Stimulated activated CD4-positive, alpha-beta T cell treated with anti-CD3 and anti-CD28 coated beads, Interleukin-12 subunit alpha, Interleukin-12 subunit beta, amount 100 ng/mL, for 24 hours (primary cell): ENCODE results near the gene VPS50.
"Not testable (repeated sequence)": the region's sequence is repeated elsewhere in the genome, so short reads cannot be mapped to it uniquely, and the experiment has no call there.

Experiments
- DNase-seq, 2 experiments: peaks; one replicate each; pipeline ENCODE4 v3.0.0-alpha.2; 2020; ENCODE audit warnings: low read depth in 2 of 2

VPS50 gene

DNA sequence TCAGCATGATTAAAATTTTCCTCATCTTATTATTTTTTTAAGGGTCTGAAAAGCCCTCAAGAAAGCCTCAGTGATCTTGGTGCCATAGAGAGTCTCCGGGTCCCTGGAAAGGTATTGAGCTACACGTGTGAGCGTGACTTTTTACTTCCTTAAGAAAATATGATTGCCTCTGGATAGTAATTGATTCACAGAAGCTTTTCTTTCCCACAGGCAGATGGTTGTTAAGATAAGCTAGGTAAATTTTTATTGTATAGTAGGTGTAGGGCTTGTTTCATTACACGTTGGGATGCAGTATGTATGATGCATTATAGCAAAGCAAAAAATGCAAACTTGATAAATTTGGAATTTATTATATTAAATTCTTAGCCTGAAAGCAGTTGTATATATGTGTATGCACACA is 7.7 kb downstream of the VPS50 start:
- no peak for DNase-seq

DNA sequence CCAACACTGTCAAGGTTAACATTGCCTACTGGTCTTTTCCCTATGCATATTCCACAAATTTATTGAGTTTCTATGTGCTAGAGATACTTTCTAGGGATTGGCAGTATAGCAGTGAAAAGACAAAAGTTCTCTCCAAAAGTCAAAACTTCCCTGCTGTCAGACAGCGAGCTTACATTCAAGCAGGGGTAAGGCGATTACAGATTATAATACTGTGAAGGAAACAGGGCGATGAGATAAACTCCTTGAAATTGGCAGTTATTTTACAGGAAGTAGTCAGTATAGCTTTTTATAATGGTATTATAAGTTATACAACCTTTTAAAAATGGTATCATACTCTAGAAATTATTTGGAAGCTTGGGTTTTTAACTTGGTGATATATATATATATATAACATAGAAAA is 9.9 kb downstream of the VPS50 start:
- no peak for DNase-seq

DNA sequence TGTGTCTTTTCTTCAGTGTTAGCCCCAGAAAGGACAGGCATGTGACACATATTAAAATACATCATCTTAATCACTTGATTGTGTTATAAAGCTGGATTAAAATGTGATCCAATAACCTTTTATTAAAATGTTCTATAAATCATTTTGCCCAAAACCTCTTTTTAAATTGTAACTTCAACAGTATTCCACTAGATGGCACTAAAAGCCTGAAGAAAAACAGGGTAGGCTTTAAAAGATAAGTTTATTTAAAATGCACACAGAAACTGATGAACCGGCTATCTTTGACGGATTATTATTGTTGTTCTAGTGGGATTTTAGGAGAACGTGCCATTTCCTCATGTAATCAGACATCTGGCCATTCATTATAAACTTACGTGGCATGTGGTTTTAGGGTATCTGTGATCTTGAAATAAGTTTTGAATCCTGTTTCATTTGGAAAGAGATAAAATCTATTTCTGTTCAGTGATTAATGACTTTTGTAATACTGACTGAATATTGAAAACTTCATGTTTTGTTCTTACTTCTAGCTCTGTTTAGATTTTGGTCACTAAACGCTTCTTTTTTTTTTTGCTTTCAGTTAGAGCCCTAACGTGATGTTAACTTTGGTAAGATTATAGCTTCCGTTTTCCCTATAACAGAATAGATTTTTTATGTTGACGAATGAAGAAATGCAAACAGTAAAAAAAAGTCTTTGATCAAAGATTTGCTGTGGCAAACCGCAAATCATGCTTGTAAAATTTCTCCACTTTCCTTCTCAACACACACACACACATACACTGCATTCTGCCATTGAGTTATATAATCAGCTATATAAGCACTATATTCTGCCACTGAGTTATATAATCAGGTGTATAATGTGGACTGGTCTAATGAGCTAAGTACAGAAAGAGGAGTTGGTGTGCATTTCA is 13.6 kb downstream of the VPS50 start:
- DNase-seq, result no peak

DNA sequence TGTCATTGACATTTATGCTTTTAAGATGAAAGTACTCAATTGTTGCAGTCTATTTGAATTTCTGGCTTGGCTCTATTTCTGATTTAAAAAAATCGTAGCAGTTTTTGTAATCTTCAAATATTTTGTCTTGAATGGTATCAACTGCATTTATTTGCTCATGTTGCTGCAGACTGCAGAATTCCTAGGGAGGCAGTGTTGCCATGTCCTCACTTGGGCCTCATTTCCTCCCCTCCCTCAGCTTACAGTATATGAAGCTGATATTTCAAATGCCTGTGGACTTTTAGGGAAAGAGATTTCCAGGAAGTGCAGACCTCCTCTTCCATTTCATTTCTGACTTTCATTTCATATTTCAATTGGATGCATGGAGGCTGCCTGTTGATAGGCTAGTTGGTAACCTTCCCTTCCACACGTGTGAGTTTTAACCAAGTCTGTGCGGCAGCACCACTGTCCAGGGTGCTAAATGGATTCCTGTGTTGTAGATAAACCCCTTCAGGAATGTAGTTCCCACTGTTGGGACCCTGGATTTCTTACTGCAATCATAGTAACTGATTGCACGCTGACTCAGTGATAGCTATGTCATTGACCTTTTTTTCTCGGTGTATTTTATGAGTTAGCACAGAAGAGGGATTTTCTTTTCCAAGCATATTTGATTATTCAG is 17.5 kb downstream of the VPS50 start:
- DNase-seq, result no peak

DNA sequence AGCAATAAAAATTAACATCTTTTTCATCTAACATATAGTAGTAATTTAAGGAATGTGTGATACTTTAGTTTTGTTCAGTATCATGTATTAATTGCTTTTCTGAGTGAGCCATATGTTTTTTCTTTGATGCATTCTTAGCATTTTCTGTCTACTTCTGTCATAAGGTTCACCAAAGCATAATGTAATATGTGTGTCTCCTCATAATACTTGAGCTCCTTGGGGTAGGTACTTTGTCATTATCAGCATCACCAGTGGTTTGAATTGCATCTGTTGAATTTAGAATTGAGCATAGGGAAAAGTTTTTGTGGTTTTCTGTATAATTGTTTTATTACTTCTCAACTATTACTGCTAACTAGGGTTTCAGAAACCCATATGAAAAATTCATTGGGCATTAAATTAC is 26.5 kb downstream of the VPS50 start:
- DNase-seq, result no peak

DNA sequence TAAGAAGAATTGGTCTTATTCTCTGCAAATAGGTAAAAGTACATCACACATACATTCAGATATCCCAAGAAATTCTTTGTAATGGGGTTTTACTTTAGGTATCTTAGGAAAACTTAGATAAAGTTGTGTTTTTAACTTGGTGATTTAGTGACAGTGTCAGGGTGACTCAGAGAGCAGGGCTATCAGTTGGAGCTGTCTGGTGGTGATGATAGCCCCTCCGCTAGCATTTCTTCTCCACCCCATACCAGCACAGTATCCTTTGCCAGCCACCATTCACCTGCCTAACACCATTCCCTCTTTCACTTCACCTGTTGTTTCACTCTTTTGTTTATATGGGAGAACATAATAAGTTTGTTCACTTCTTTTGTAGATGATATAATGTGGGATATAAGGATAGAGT is 30.4 kb downstream of the VPS50 start:
- no peak for DNase-seq

DNA sequence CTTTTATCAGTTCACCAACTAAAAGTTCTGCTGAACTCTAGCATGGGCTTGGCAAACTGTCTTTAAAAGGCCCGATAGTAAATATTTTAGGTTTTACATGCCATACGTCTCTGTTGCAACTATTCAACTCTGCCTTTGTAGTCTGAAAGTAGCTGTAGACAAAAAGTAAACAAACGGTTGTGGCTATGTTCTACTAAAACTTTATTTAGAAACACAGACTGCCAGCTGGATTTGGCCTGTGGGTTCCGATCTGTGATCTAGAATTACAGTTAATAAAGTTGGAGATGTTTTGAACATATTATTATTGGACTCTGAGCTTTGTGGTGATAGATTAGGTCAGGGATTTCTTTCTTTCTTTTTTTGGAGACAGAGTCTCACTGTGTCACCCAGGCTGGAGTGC is 33.1 kb downstream of the VPS50 start:
- DNase-seq, result no peak

DNA sequence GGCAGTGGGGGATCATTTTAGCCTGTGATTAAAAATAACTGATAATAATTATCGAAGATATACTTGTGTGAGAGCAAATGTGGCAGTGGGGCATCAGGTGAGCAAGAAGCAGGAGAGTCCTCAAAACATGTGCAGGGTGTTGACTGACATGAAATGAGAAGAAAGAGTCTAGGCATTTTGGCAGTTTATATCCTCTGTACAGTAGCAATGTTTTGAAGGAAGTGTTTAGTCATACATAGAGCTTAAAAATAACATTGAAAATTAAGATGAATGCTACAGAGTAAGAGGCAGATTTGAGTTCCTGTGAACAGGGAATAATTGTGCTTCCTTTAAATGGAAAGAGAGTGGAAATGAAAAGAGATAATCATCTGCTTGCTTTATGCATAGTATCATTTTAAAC is 47.4 kb downstream of the VPS50 start:
- no peak for DNase-seq

DNA sequence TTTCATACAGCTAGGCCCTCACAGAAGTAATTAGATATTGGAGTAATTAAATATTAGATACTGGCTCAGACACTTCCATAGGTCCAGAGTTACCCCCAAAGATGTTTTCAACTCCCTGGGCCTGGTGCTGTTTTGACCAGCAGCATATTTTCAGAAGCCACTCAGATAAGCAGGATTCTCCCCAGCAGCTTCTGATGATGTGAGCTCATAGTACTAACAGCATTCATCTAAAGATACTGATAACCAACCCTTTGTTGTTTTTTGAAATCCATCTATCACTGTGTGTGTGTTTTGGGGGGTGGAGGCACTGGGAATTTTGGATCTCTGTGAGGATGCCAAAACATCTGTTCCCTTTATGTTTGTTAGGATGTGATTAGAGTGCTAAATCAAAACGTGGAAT is 52.7 kb downstream of the VPS50 start:
- no peak for DNase-seq

DNA sequence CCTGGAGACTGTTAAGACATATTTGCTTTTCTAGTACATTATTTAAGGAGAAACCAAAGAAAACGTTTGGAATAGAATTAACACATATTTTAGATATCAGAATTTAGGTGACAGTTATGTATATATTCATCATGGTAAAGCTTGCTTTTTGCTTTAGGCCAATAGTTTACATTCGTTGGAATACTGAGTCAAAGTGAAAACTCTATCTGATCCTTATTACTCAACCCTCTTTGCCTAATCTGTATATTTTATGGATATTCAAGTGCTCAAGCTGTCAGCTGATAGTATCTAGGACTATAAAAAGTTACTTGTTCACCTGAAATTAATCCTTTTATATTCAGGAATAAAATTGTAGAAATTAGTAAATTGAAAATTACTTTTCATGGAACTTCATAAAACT is 61.1 kb downstream of the VPS50 start:
- no peak for DNase-seq

DNA sequence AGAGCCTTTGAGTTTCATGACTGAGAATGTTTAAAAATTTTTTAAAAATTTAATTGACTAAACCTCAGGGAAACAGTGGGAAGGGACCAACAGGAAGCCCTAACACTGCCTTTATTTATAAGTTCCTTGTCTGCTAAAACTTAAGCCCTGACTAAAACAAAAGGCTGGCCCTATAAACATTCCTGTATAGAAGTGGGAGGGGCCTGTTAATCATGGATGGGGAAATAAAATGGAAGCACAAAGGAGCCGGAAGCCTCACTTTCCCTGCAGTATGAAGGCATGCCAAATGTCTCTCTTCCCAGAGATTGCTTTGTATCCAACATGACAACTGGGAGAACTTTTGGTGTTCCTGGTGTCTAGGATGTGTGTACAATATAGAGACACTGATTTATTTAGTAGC is 66.0 kb downstream of the VPS50 start:
- DNase-seq, result no peak

DNA sequence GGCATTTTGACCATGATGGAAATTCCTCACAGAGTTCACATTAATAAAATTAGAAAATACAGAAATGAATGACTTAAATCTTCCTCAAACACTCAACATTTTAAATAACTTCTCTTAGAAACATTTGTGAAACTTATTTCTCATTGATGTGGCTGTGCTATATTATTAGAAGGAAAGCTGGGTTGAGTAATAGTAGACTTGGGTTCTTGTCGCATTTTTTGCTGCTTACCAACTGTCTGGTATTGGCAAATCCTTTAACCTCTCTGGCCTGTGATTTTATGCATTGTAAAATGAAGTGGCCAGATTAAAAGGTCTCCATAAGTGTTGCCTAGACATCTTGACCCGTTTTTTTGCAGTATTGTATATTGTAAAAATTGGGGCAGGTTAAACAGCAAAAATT is 66.5 kb downstream of the VPS50 start:
- no peak for DNase-seq

DNA sequence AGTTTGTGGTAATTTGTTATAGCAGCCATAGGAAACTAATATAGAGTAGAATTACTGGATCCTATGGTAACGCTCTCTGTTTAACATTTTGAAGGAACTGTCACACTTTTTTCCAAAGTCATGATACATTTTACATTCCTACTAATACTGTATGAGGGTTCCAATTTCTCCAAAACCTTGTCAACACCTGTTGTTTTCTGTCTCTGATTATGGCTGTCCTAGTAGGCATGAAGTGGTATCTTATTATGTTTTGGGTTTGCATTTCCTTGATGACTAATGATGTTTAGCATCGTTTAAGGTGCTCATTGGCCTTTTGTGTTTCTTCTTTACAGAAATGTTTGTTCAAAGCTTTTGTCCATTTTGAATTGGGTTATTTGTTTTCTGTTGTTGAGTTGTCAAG is 69.6 kb downstream of the VPS50 start:
- no peak for DNase-seq

DNA sequence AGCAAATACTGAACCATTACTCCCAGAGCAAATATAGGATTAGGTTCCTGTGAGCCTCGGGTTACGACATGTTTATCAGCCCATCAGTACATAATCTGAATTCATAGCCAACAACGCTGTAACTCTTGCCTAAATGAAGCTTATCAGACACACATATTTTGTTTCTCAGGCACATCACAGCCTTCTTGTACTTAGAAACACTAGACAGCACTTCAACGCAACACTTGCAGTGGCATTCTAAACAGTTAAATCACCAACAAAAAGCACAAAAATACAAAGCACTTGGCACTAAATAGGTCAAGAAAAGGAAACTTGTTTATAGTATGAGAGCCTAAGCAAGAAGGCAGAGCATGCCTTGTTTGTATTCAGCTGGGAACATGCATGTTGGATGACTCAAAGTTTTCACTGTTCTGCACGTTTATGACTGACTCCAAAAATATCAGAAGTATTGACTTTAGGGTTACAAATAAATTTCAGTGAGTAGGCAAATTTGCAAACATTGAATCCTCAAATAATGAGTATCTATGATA is 75.0 kb downstream of the VPS50 start:
- DNase-seq, result no peak

DNA sequence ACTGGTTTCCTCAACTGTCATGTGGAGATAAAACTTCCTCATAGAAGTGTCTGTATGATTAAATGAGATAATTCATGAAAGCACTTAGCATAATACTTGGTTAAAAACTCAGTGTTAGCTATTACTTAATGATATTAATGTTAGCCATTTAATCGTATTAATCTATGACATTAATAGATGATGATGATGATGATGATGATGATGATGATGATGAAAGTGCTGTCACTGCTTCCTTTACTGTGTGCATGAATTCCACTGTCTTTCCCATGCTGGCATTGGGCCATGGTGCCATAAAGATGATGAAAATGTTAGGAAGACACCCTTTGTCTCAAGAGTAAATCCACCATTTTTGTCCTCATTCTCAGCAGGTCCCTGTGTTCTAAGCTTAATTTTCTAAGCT is 75.8 kb downstream of the VPS50 start:
- no peak for DNase-seq

DNA sequence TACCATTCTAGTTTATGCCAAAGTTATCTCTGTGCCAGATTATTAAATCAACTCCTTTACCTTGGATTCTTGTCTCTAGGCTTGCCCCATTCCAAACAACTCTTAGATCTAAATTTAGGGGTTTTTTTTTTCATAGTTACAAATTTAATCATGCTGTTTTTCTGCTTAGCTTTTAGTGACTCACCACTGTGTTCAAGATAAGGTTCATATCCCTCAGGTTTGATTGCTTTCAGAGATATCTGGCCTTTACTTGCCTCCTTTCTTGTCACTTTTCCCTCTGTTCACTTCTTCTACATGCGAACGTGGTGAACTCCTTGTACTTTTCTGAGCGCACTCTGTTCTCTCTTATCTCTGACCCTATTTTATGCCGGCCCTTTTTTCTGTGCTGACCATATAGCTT is 78.2 kb downstream of the VPS50 start:
- DNase-seq, result no peak

DNA sequence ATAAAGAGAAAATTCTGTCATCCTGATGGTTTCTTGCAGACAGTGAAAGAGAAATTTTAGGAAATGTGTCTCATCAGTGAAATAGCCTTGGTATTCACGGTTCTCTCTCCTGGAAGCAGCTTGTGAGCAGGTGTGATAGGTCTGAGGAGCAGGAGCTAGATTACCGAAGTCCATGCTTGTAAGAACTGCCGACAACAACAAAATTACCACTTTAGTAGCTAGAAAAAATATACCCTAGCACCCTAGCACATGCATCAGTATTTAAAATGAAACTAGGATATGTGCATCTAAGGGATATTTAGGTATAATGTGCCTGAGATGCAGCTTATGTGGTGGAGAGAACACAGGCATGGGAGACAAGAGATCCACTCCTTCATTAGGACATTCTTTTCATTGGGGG is 82.3 kb downstream of the VPS50 start:
- DNase-seq, result no peak

DNA sequence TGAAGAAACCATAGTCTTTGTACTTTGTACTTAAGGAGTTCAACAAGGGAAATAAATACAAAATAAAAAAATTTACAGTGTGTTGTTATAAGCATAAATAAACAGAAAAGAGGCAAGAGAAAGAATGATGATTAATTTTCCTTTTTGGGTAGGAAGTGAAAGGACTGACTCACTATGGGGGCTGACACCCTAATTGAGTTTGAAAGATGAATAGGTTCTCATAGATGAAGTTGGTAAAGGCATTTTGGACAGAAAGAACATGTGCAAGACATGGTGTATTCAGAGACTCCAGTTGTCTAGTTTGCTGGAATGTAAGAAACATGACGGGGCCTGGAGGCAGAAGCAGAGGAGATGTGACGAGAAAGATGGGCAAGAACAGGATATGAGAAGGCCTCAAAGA is 83.7 kb downstream of the VPS50 start:
- no peak for DNase-seq

DNA sequence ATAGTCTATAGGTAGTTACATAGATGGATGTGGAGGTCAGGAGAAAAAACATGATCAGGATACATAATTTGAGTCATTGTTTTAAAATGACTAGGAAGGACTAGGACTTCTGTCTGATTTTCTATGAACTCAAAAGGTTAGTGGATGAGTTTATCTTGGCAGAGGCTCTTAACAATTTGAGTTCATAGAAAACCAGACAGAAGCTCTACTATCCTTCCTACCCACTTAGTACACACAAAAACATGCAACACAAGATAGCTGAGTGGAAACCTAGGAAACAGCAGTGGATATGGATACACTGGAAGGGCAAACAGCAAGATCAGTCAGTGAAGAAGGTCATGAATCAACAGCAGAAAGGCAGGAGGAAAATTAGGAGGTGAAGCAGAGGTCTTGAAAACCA is 84.6 kb downstream of the VPS50 start:
- no peak for DNase-seq

DNA sequence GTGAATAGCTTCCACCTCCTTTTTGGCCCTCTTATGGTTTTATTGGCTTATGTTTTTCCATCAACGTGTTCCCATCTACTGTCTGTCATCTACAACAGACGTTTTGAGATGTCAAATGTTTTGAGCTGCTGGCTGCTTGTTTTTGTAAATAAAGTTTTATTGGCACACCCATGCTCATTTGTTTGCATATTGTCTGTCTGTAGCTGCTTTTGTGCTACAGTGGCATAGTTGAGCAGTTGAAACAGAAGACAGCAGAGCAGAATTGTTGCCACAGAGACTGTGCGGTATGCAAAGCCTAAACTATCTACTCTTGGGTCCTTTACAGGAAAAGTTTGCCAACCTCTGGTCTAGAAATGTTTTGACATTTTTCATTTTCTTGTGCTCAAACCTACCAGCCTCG is 88.7 kb downstream of the VPS50 start:
- no peak for DNase-seq

DNA sequence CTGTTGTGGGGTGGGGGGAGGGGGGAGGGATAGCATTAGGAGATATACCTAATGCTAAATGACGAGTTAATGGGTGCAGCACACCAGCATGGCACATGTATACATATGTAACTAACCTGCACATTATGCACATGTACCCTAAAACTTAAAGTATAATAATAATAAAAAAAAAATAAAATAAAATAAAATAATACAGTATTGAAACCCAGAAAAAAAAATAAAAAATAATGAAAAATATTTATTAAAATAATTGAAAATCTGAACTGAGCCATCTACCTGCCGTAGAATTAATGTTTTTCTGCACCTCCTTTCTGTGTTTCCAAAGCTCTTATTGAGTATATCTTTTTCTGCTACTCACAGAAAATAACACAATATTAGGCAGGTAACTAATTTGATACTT is 94.1 kb downstream of the VPS50 start:
- DNase-seq, result not testable (repeated sequence)

DNA sequence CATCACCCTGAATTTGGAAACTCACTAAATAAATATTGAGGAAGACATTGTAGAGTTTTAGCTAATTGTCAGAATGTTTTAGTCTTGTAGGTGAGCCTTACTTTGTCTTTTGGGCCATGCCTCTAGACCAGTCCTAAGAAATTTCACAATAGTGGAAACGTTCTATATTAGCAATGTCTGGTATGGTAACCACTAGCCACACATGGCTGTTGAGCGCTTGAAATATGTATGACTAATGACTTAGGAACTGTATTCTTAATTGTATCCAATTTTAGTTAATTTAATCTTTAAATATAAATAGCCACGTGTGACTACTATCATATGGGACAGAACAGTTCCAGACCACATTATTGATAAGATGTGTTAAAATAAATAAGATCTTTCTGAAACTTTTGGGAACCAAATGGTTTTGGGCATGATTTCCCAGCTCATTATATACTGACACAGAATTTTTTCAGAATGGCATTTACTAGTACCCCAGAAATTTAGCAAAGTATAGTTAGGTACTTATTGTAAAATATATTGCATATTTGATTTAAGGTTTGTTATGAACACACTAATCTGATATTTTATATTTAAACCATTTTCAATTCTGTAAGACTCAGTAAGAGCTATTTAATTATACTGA is 95.0 kb downstream of the VPS50 start:
- DNase-seq, result no peak

DNA sequence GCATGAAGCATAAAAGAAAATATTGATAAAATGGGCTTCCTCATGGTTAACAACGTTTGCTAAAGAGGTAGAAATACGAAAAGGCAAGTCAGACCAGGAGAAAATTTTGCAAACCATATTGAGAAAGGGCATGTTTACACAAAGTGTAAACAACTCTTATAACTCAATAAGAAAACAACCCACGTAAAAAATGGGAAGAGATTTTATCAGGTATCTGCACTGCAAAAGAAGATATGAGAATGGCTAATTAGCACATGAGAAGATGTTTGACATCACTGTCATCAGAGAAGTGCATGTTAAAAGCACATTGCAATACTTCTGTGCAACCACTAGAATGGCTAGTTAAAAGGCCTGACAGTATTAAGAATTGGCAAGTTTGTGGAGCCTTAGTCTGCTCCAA is 99.5 kb downstream of the VPS50 start:
- DNase-seq, result no peak
